Prostate gland (tissue), 2 donors: ENCODE measurements around the gene MTCH1. TPM values are rescaled to one million over a fixed set of nuclear protein-coding genes. Genes with fewer than 3 reads are reported as not detected.

Experiments
- DNase-seq: peaks from one replicate; pipeline ENCODE4 v3.0.0-alpha.2; 2019; ENCODE audit warnings: low spot score
- H3K27ac ChIP-seq, 2 donors: fragments of 200-600 bp; sonication (generic); 2 replicates each; pipeline ENCODE4 v1.5.1; 2017 to 2019
- H3K27me3 ChIP-seq: fragments of 200-600 bp; sonication (generic); replicated peaks from 2 replicates; pipeline ENCODE4 v1.5.1; 2019; ENCODE audit not compliant: insufficient read depth
- H3K36me3 ChIP-seq, 2 donors: fragments of 200-600 bp; sonication (generic); 1 replicate in 1 of 2; 2 replicates in 1 of 2; pipeline versions ENCODE4 v1.5.1 to v1.8.1; 2017 to 2019
- H3K4me1 ChIP-seq: fragments of 200-600 bp; sonication (generic); replicated peaks from 2 replicates; pipeline ENCODE4 v1.5.1; 2019
- H3K4me3 ChIP-seq, 2 donors: fragments of 200-600 bp; sonication (generic); 2 replicates each; pipeline ENCODE4 v1.5.1; 2017 to 2019
- H3K9me3 ChIP-seq: fragments of 200-600 bp; sonication (generic); 2 replicates; pipeline ENCODE4 v1.5.1; 2017
- CTCF ChIP-seq, 4 experiments: fragments of 200-600 bp in 2 of 4; fragments of 450-650 bp in 2 of 4; sonication (generic) in 2 of 4; IDR thresholded peaks; 1 replicate in 3 of 4; 2 replicates in 1 of 4; pipeline ENCODE4 v1.5.1; 2016 to 2019; ENCODE audit warnings: antibody characterized with exemption in 4 of 4, mild to moderate bottlenecking in 2 of 4, moderate library complexity in 2 of 4
- POLR2A ChIP-seq: fragments of 450-650 bp; IDR thresholded peaks from one replicate; pipeline ENCODE4 v1.6.1; 2016; ENCODE audit warnings: antibody characterized with exemption, mild to moderate bottlenecking
- POLR2AphosphoS5 ChIP-seq: sonication (generic); formaldehyde crosslinking; IDR thresholded peaks from one replicate; pipeline ENCODE4 v1.6.1; 2017; ENCODE audit warnings: antibody characterized with exemption
- WGBS: methylation state at CpG from one replicate; pipeline ENCODE4 v1.1.5; 2018; 5-methylcytosine and 5-hydroxymethylcytosine counted together
- intact Hi-C: fragments of 100-400 bp; cut with DNase I; formaldehyde crosslinking; loops from one replicate; pipeline ENCODE4 v1.14.2; 2022
- total RNA-seq, 2 donors: library from RNA; depleted of rRNA; stranded (reverse); fragments of >200 nt; gene quantifications; one replicate each; pipeline ENCODE4 v1.1.0, GENCODE V29; 2016

Gene MTCH1
- total RNA-seq, 2 donors from 2014 or later, result 269 to 367 TPM

- no peak for DNase-seq
- 90% methylated on average over 44 of the region's 44 CpGs for WGBS
Observed at GRCh38 chr6:36958775-36959554, 27.0 kb downstream of the MTCH1 start.

GRCh38 chr6:36957773-36958271, 28.2 kb downstream of the MTCH1 start:
- H3K27me3 ChIP-seq, result no peaks in the 10 kb centered on the region
- no peaks in the 10 kb centered on the region for H3K4me1 ChIP-seq
- H3K4me3 ChIP-seq, result no peak overlapping the region
- H3K36me3 ChIP-seq, result no peaks in the 10 kb centered on the region
- no peaks in the 10 kb centered on the region for H3K9me3 ChIP-seq
- H3K27ac ChIP-seq, result no peak overlapping the region
- WGBS, result 81% methylated on average over 9 of the region's 9 CpGs
- no peak for TF ChIP-seq POLR2A
- DNase-seq, result no peak
- intact Hi-C loops, result no loop called here

More at GRCh38 chr6:36958775-36959554, 27.0 kb downstream of the MTCH1 start:
- Histone ChIP-seq H3K4me1 (no peaks in the 10 kb centered on the region), H3K27ac (no peak overlapping the region), H3K4me3 (no peak overlapping the region), H3K9me3 (no peaks in the 10 kb centered on the region), H3K36me3 (no peaks in the 10 kb centered on the region), H3K27me3 (no peaks in the 10 kb centered on the region)
- TF ChIP-seq POLR2AphosphoS5 (no peak), POLR2A (no peak), CTCF (IDR thresholded peaks at IDR 0.05) (no peak)
- intact Hi-C loops, result no loop called here

- no peaks in the 10 kb centered on the region for H3K36me3 ChIP-seq
- no peaks in the 10 kb centered on the region for H3K9me3 ChIP-seq
- no peak for DNase-seq
- H3K27ac ChIP-seq, result no peak overlapping the region
- H3K4me3 ChIP-seq, result no peak overlapping the region
- H3K4me1 ChIP-seq, result no peaks in the 10 kb centered on the region
- TF ChIP-seq CTCF (IDR thresholded peaks at IDR 0.05), result no peak
- TF ChIP-seq POLR2AphosphoS5, result no peak
- no peak for TF ChIP-seq POLR2A
- no peaks in the 10 kb centered on the region for H3K27me3 ChIP-seq
- intact Hi-C loops, result no loop called here
Observed at GRCh38 chr6:36956446-36956820, 29.6 kb downstream of the MTCH1 start.

GRCh38 chr6:36955671-36956445, 30.1 kb downstream of the MTCH1 start:
- H3K9me3 ChIP-seq, result no peaks in the 10 kb centered on the region
- 81% methylated on average over 9 of the region's 9 CpGs for WGBS
- H3K27me3 ChIP-seq, result no peaks in the 10 kb centered on the region
- TF ChIP-seq CTCF (IDR thresholded peaks at IDR 0.05) (no peak), POLR2A (no peak), POLR2AphosphoS5 (no peak)
- no peaks in the 10 kb centered on the region for H3K36me3 ChIP-seq
- intact Hi-C loops, result no loop called here
- no peak overlapping the region for H3K27ac ChIP-seq
- no peak overlapping the region for H3K4me3 ChIP-seq
- no peaks in the 10 kb centered on the region for H3K4me1 ChIP-seq
- DNase-seq, result no peak

GRCh38 chr6:36955136-36955535, 30.9 kb downstream of the MTCH1 start:
- Histone ChIP-seq H3K27me3 (no peaks in the 10 kb centered on the region), H3K4me3 (no peak overlapping the region), H3K9me3 (no peaks in the 10 kb centered on the region), H3K27ac (no peak overlapping the region), H3K36me3 (no peaks in the 10 kb centered on the region), H3K4me1 (no peaks in the 10 kb centered on the region)
- 62% methylated on average over 6 of the region's 6 CpGs for WGBS
- DNase-seq, result no peak
- TF ChIP-seq POLR2A, result no peak
- TF ChIP-seq CTCF (IDR thresholded peaks at IDR 0.05), result no peak
- TF ChIP-seq POLR2AphosphoS5, result no peak
- intact Hi-C loops, result no loop called here
